Tibial artery (tissue), 4 donors: ENCODE results near the gene NPAS3.

Experiments
- DNase-seq, 2 donors: peaks; one replicate each; pipeline ENCODE4 v3.0.0-alpha.2; 2019
- H3K27ac ChIP-seq, 2 donors: fragments of 200-600 bp; sonication (generic) in 1 of 2; 1 replicate in 1 of 2; 2 replicates in 1 of 2; pipeline ENCODE4 v1.5.1; 2018 to 2019; ENCODE audit warnings: mild to moderate bottlenecking in 1 of 2
- H3K27me3 ChIP-seq, 2 donors: fragments of 200-600 bp; sonication (generic) in 1 of 2; one replicate each; pipeline versions ENCODE4 v1.5.1 to v1.6.0; 2016 to 2019
- H3K36me3 ChIP-seq, 3 donors: fragments of 200-600 bp; sonication (generic) in 2 of 3; one replicate each; pipeline ENCODE4 v1.5.1; 2016 to 2019; ENCODE audit warnings: mild to moderate bottlenecking in 2 of 3
- H3K4me1 ChIP-seq, 4 donors: fragments of 200-600 bp; sonication (generic) in 2 of 4; 1 replicate in 3 of 4; 2 replicates in 1 of 4; pipeline ENCODE4 v1.5.1; 2016 to 2019
- H3K4me3 ChIP-seq, 2 donors: fragments of 200-600 bp; sonication (generic) in 1 of 2; 1 replicate in 1 of 2; 2 replicates in 1 of 2; pipeline ENCODE4 v1.5.1; 2018 to 2019; ENCODE audit warnings: mild to moderate bottlenecking in 2 of 2
- H3K9me3 ChIP-seq, 3 donors: fragments of 200-600 bp; sonication (generic) in 1 of 3; one replicate each; pipeline ENCODE4 v1.5.1; 2016 to 2019
- CTCF ChIP-seq, 2 experiments: fragments of 200-600 bp in 1 of 2; fragments of 450-650 bp in 1 of 2; IDR thresholded peaks; one replicate each; pipeline ENCODE4 v1.5.1; 2017 to 2019; ENCODE audit warnings: antibody characterized with exemption in 2 of 2, mild to moderate bottlenecking in 1 of 2, moderate library complexity in 1 of 2
- intact Hi-C: fragments of 100-400 bp; cut with DNase I; formaldehyde crosslinking; loops from one replicate; pipeline ENCODE4 v1.15.0; 2023; ENCODE audit warnings: low total_unique reads

Gene NPAS3

GRCh38 chr14:33709711-33710110 lies 771.0 kb downstream of the NPAS3 start:
- intact Hi-C loops, result no loop called here
- Histone ChIP-seq H3K4me1 (peaks cover 0 to under 1% (median under 1%) of the 10 kb centered on the region in 4 donors), H3K27me3 (peaks cover 0 to 3% of the 10 kb centered on the region in 2 donors), H3K36me3 (no peaks in the 10 kb centered on the region), H3K4me3 (no peak overlapping the region), H3K9me3 (no peaks in the 10 kb centered on the region), H3K27ac (no peak overlapping the region)
- DNase-seq, result no peak
- TF ChIP-seq CTCF (IDR thresholded peaks at IDR 0.05), result no peak

- no peaks in the 10 kb centered on the region for H3K36me3 ChIP-seq
- peaks cover 0 to 3% (median 2%) of the 10 kb centered on the region in 4 donors for H3K4me1 ChIP-seq
- TF ChIP-seq CTCF (IDR thresholded peaks at IDR 0.05), result no peak
- no peak overlapping the region for H3K4me3 ChIP-seq
- H3K9me3 ChIP-seq, result no peaks in the 10 kb centered on the region
- DNase-seq, result no peak
- intact Hi-C loops, result no loop called here
- no peak overlapping the region for H3K27ac ChIP-seq
- H3K27me3 ChIP-seq, result no peaks in the 10 kb centered on the region
Observed at GRCh38 chr14:33710273-33710672, 771.6 kb downstream of the NPAS3 start.

- Histone ChIP-seq H3K4me1 (peaks cover 0 to 3% (median 2%) of the 10 kb centered on the region in 4 donors), H3K27ac (no peak overlapping the region), H3K9me3 (no peaks in the 10 kb centered on the region), H3K36me3 (no peaks in the 10 kb centered on the region), H3K27me3 (no peaks in the 10 kb centered on the region), H3K4me3 (no peak overlapping the region)
- no peak for DNase-seq
- intact Hi-C loops, result no loop called here
- TF ChIP-seq CTCF (IDR thresholded peaks at IDR 0.05), result no peak
Observed at GRCh38 chr14:33711194-33711593, 772.5 kb downstream of the NPAS3 start.

GRCh38 chr14:33711811-33712216 lies 773.1 kb downstream of the NPAS3 start:
- Histone ChIP-seq H3K36me3 (no peaks in the 10 kb centered on the region), H3K27me3 (no peaks in the 10 kb centered on the region), H3K4me1 (peaks cover 0 to 3% (median 2%) of the 10 kb centered on the region in 4 donors), H3K4me3 (no peak overlapping the region), H3K27ac (no peak overlapping the region), H3K9me3 (no peaks in the 10 kb centered on the region)
- TF ChIP-seq CTCF (IDR thresholded peaks at IDR 0.05), result no peak
- DNase-seq, result no peak
- intact Hi-C loops, result no loop called here

GRCh38 chr14:33714527-33715226 lies 776.0 kb downstream of the NPAS3 start:
- Histone ChIP-seq H3K4me3 (no peak overlapping the region), H3K4me1 (peaks cover 0 to 3% (median 2%) of the 10 kb centered on the region in 4 donors), H3K36me3 (no peaks in the 10 kb centered on the region), H3K27ac (no peak overlapping the region), H3K27me3 (no peaks in the 10 kb centered on the region), H3K9me3 (no peaks in the 10 kb centered on the region)
- intact Hi-C loops, result no loop called here
- TF ChIP-seq CTCF (IDR thresholded peaks at IDR 0.05), result no peak
- no peak for DNase-seq

GRCh38 chr14:33715227-33715528 lies 776.5 kb downstream of the NPAS3 start:
- no peaks in the 10 kb centered on the region for H3K9me3 ChIP-seq
- H3K4me3 ChIP-seq, result no peak overlapping the region
- TF ChIP-seq CTCF (IDR thresholded peaks at IDR 0.05), result no peak
- H3K36me3 ChIP-seq, result no peaks in the 10 kb centered on the region
- peaks cover 0 to 3% (median 2%) of the 10 kb centered on the region in 4 donors for H3K4me1 ChIP-seq
- no peak for DNase-seq
- no peak overlapping the region for H3K27ac ChIP-seq
- intact Hi-C loops, result no loop called here
- H3K27me3 ChIP-seq, result no peaks in the 10 kb centered on the region
